Kidney epithelial cell (primary cell): Measurements from ENCODE around the gene DCHS2. TPM values are rescaled to one million over a fixed set of nuclear protein-coding genes. Genes with fewer than 3 reads are reported as not detected.

Experiments
- DNase-seq: peaks from one replicate; pipeline ENCODE4 v3.0.0-alpha.2; 2010; ENCODE audit warnings: low read depth
- H3K27me3 ChIP-seq: 2 replicates; pipeline ENCODE4 v1.6.0; 2011; ENCODE audit warnings: low read length; ENCODE audit not compliant: control insufficient read depth, insufficient read depth
- H3K36me3 ChIP-seq: 2 replicates; pipeline ENCODE4 v1.5.1; 2011; ENCODE audit warnings: low read length; ENCODE audit not compliant: control insufficient read depth, insufficient read depth
- H3K4me3 ChIP-seq: 2 replicates; pipeline ENCODE4 v1.5.1; 2011; ENCODE audit warnings: low read depth, mild to moderate bottlenecking, control low read depth, low read length
- total RNA-seq: library from RNA; depleted of rRNA; stranded (reverse); fragments of >200 nt; gene quantifications from 2 replicates; pipeline ENCODE4 v1.2.3, GENCODE V29; 2015
- TF ChIP-seq, protein P1 (sequence below): IDR thresholded peaks from 2 replicates; pipeline ENCODE4 v1.5.1; 2011; ENCODE audit warnings: mild to moderate bottlenecking, moderate library complexity, low read length, control low read depth, inconsistent platforms; ENCODE audit not compliant: insufficient read depth, poor library complexity, severe bottlenecking

The DCHS2 gene
- total RNA-seq, 1 donor from 2014 or later: 0.75 TPM

- no peak for DNase-seq
- TF ChIP-seq, protein P1, sequence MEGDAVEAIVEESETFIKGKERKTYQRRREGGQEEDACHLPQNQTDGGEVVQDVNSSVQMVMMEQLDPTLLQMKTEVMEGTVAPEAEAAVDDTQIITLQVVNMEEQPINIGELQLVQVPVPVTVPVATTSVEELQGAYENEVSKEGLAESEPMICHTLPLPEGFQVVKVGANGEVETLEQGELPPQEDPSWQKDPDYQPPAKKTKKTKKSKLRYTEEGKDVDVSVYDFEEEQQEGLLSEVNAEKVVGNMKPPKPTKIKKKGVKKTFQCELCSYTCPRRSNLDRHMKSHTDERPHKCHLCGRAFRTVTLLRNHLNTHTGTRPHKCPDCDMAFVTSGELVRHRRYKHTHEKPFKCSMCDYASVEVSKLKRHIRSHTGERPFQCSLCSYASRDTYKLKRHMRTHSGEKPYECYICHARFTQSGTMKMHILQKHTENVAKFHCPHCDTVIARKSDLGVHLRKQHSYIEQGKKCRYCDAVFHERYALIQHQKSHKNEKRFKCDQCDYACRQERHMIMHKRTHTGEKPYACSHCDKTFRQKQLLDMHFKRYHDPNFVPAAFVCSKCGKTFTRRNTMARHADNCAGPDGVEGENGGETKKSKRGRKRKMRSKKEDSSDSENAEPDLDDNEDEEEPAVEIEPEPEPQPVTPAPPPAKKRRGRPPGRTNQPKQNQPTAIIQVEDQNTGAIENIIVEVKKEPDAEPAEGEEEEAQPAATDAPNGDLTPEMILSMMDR: peak; percentile 66
- no peak overlapping the region for H3K4me3 ChIP-seq
- H3K36me3 ChIP-seq: no peaks in the 10 kb centered on the region
- no peaks in the 10 kb centered on the region for H3K27me3 ChIP-seq
These were observed 141.8 kb downstream of the DCHS2 start for GRCh38 chr4:154349829-154350228.

GRCh38 chr4:154348657-154349056 lies 142.9 kb downstream of the DCHS2 start:
- Histone ChIP-seq H3K4me3 (no peak overlapping the region), H3K36me3 (no peaks in the 10 kb centered on the region), H3K27me3 (no peaks in the 10 kb centered on the region)
- TF ChIP-seq, protein P1: peak; percentile 2
- DNase-seq: no peak

DNA sequence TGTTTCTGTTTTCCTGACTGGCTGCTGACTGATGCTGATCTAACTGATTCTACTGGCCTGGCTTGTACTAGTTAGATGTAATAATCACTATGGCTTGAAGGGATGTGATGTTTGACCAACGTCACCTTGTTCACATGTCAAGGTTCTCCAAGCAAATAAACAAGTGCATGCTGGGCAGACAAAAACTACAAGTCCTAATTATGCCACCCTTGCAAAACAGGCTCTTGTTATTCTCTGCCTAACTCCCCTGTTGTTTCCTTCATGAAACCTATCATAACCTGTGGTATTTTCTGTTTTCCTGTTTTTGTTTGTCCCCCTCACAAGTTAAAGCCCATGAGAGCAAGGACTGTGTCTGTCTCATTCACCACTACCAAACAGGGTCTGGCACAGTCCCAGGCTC lies 146.2 kb downstream of the DCHS2 start:
- no peaks in the 10 kb centered on the region for H3K27me3 ChIP-seq
- no peak for DNase-seq
- no peak overlapping the region for H3K4me3 ChIP-seq
- TF ChIP-seq, protein P1: no peak
- H3K36me3 ChIP-seq: no peaks in the 10 kb centered on the region

DNA sequence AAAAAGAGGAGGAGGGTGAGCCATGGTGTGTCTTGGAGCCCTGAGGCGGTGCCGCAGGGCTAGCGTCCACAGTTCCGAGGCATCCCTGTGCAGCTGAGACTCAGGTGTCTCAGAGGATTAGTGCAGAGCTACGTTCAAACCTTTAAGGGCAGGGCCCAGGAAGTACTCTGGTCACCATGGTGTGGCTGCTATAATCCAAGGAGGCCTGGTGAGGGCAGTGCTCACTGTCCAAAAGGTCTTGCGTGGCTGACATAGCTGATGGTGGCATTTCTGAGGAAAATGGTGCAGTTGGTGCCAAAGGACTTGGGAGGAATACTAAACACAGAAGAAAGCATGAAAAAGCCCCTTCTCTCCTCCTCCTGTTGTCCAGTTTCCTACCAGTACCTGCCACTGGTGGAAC lies 146.9 kb downstream of the DCHS2 start:
- Histone ChIP-seq H3K27me3 (no peaks in the 10 kb centered on the region), H3K4me3 (no peak overlapping the region), H3K36me3 (no peaks in the 10 kb centered on the region)
- no peak for DNase-seq
- TF ChIP-seq, protein P1: no peak

DNA sequence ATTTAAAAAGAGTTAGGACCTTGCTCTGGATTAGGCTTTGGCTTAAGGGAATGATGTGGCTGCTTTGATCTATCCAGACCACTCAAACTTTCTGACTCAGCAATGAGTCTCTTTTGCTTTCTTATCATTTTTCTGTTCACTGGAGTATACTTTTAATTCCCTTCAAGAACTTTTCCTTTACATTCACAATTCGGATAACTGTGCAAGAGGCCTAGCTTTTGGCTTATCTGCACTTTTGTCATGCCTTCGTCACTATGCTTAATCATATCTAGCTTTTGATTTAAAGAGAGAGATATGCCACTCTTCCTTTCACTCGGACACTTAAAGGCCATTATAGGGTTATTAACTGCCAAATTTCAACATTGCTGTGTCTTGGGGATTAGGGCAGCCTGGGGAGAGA lies 147.9 kb downstream of the DCHS2 start:
- TF ChIP-seq, protein P1: no peak
- no peak for DNase-seq
- Histone ChIP-seq H3K27me3 (no peaks in the 10 kb centered on the region), H3K4me3 (no peak overlapping the region), H3K36me3 (no peaks in the 10 kb centered on the region)

- TF ChIP-seq, protein P1: no peak
- Histone ChIP-seq H3K4me3 (no peak overlapping the region), H3K27me3 (no peaks in the 10 kb centered on the region), H3K36me3 (no peaks in the 10 kb centered on the region)
- DNase-seq: no peak
These were observed 150.2 kb downstream of the DCHS2 start for GRCh38 chr4:154341448-154341847.
